Liver (tissue), 9 donors: ENCODE measurements around the gene BCL2. TPM values are rescaled to one million over a fixed set of nuclear protein-coding genes. Genes with fewer than 3 reads are reported as not detected.
A peak's percentile ranks its signal among the peaks of the same experiment; 100 is the strongest.

Experiments used
- DNase-seq: peaks from one replicate; pipeline ENCODE4 v3.0.0-alpha.2; 2017; ENCODE audit warnings: low spot score
- H3K27ac ChIP-seq, 2 donors: one replicate each; pipeline ENCODE4 v1.7.0; 2013; ENCODE audit warnings: inconsistent platforms in 2 of 2, low read length in 2 of 2, control low read depth in 1 of 2, low read depth in 1 of 2, mild to moderate bottlenecking in 1 of 2
- H3K27me3 ChIP-seq, 4 donors: one replicate each; pipeline versions ENCODE4 v1.6.1 to v1.7.0; 2013; ENCODE audit warnings: low read length in 3 of 4, inconsistent platforms in 1 of 4, mild to moderate bottlenecking in 1 of 4, moderate library complexity in 1 of 4; ENCODE audit not compliant: control insufficient read depth in 4 of 4, insufficient read depth in 4 of 4
- H3K36me3 ChIP-seq, 4 donors: one replicate each; pipeline versions ENCODE4 v1.6.1 to v1.7.0; 2013; ENCODE audit warnings: low read length in 3 of 4, mild to moderate bottlenecking in 3 of 4, low read depth in 1 of 4, moderate library complexity in 1 of 4; ENCODE audit not compliant: control insufficient read depth in 4 of 4, insufficient read depth in 3 of 4
- H3K4me1 ChIP-seq, 4 donors: one replicate each; pipeline versions ENCODE4 v1.6.1 to v1.7.0; 2013; ENCODE audit warnings: low read length in 3 of 4, mild to moderate bottlenecking in 3 of 4, moderate library complexity in 1 of 4; ENCODE audit not compliant: control insufficient read depth in 4 of 4, insufficient read depth in 4 of 4
- H3K4me3 ChIP-seq, 3 donors: one replicate each; pipeline versions ENCODE4 v1.6.1 to v1.7.0; 2013; ENCODE audit warnings: low read length in 3 of 3, control low read depth in 1 of 3, low read depth in 1 of 3, mild to moderate bottlenecking in 1 of 3
- H3K9ac ChIP-seq, 2 donors: one replicate each; pipeline ENCODE4 v1.7.0; 2013; ENCODE audit warnings: low read length in 2 of 2, mild to moderate bottlenecking in 2 of 2, moderate library complexity in 2 of 2, control low read depth in 1 of 2, low read depth in 1 of 2
- H3K9me3 ChIP-seq, 4 donors: one replicate each; pipeline versions ENCODE4 v1.6.1 to v1.7.0; 2013; ENCODE audit warnings: low read length in 3 of 4; ENCODE audit not compliant: control insufficient read depth in 4 of 4
- ATF3 ChIP-seq: IDR thresholded peaks from 2 replicates; pipeline ENCODE4 v1.6.1; 2016; ENCODE audit warnings: antibody characterized with exemption
- FOXA1 ChIP-seq: IDR thresholded peaks from 2 replicates; pipeline ENCODE4 v1.6.1; 2016; ENCODE audit warnings: antibody characterized with exemption
- FOXA2 ChIP-seq: IDR thresholded peaks from 2 replicates; pipeline ENCODE4 v1.6.1; 2016; ENCODE audit warnings: antibody characterized with exemption
- GABPA ChIP-seq, 2 donors: IDR thresholded peaks in 1 of 2; conservative IDR thresholded peaks in 1 of 2; 2 replicates each; pipeline ENCODE4 v1.6.1; 2016; ENCODE audit warnings: antibody characterized with exemption in 2 of 2, mild to moderate bottlenecking in 1 of 2, moderate library complexity in 1 of 2
- HNF4G ChIP-seq: IDR thresholded peaks from 2 replicates; pipeline ENCODE4 v1.6.1; 2016; ENCODE audit warnings: antibody characterized with exemption
- JUND ChIP-seq, 2 donors: IDR thresholded peaks; 2 replicates each; pipeline ENCODE4 v1.6.1; 2016; ENCODE audit warnings: antibody characterized with exemption in 2 of 2
- NR2F2 ChIP-seq: IDR thresholded peaks from 2 replicates; pipeline ENCODE4 v1.6.1; 2016; ENCODE audit warnings: antibody characterized with exemption
- RAD21 ChIP-seq, 2 donors: IDR thresholded peaks; 2 replicates each; pipeline ENCODE4 v1.6.1; 2016; ENCODE audit warnings: antibody characterized with exemption in 2 of 2, mild to moderate bottlenecking in 2 of 2
- REST ChIP-seq: IDR thresholded peaks from 2 replicates; pipeline ENCODE4 v1.6.1; 2016; ENCODE audit warnings: antibody characterized with exemption, mild to moderate bottlenecking
- SP1 ChIP-seq: IDR thresholded peaks from 2 replicates; pipeline ENCODE4 v1.6.1; 2018; ENCODE audit warnings: antibody characterized with exemption, mild to moderate bottlenecking
- TAF1 ChIP-seq: conservative IDR thresholded peaks from 2 replicates; pipeline ENCODE4 v1.6.1; 2016; ENCODE audit warnings: antibody characterized with exemption, mild to moderate bottlenecking
- YY1 ChIP-seq: IDR thresholded peaks from 2 replicates; pipeline ENCODE4 v1.6.1; 2016; ENCODE audit warnings: antibody characterized with exemption, mild to moderate bottlenecking
- WGBS: extraction: QIAGEN DNeasy Blood & Tissue Kit; methylation state at CpG from one replicate; pipeline ENCODE4 v1.1.7; 2013; 5-methylcytosine and 5-hydroxymethylcytosine counted together
- polyA plus RNA-seq, 2 donors: library from polyadenylated mRNA; stranded (reverse) in 1 of 2; unstranded in 1 of 2; fragments of 200-250 nt in 1 of 2; fragments of >200 nt in 1 of 2; fragmentation: Nextera tagmentation in 1 of 2; extraction: Ambion mirVana in 1 of 2; gene quantifications; one replicate each; pipeline versions ENCODE4 v1.2.1 to v1.2.3, GENCODE V29; 2013 to 2015
- total RNA-seq, 2 donors: library from RNA; depleted of rRNA; stranded (reverse); fragments of >200 nt; gene quantifications; one replicate each; pipeline ENCODE4 v1.2.3, GENCODE V29; 2014
- TF ChIP-seq, protein P1 (sequence below): IDR thresholded peaks from 2 replicates; pipeline ENCODE4 v1.6.1; 2016; ENCODE audit warnings: antibody characterized with exemption
- TF ChIP-seq, protein P2 (sequence below): fragments of 150-350 bp; IDR thresholded peaks from 2 replicates; pipeline ENCODE4 v1.5.1; 2017; ENCODE audit warnings: improper control_type of control experiment, low read depth, low read length; ENCODE audit not compliant: missing input control
- donor health status: healthy.
- donor health status: healthy.
- donor health status: healthy.
- donor health status: healthy.
- donor health status: healthy.

The BCL2 gene
- total and polyA plus RNA-seq, 4 donors: 0.40 to 3.9 (median 1.4) TPM

GRCh38 chr18:63120620-63121019 is 198.9 kb downstream of the BCL2 start:
- Histone ChIP-seq H3K27me3 (no peaks in the 10 kb centered on the region), H3K27ac (no peak overlapping the region), H3K9me3 (no peaks in the 10 kb centered on the region), H3K4me1 (no peaks in the 10 kb centered on the region), H3K9ac (peak overlapping the region in 1 of 2 donors; percentile 23), H3K4me3 (no peak overlapping the region), H3K36me3 (no peaks in the 10 kb centered on the region)
- TF ChIP-seq HNF4G (no peak), NR2F2 (no peak), ATF3 (no peak), RAD21 (IDR thresholded peaks at IDR 0.05) (no peak), TAF1 (no peak), JUND (IDR thresholded peaks at IDR 0.05) (no peak), YY1 (no peak), REST (no peak), FOXA1 (no peak), SP1 (no peak), GABPA (IDR thresholded peaks at IDR 0.05 in 1 of 2, conservative IDR thresholded peaks at IDR 0.05 in 1 of 2) (no peak), FOXA2 (no peak)
- TF ChIP-seq, protein P1, sequence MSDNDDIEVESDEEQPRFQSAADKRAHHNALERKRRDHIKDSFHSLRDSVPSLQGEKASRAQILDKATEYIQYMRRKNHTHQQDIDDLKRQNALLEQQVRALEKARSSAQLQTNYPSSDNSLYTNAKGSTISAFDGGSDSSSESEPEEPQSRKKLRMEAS: no peak
- DNase-seq: no peak
- WGBS: 76% methylated on average over 4 of the region's 4 CpGs

- 36% methylated on average over 3 of the region's 3 CpGs for WGBS
- no peak overlapping the region for H3K9ac ChIP-seq
- H3K36me3 ChIP-seq: no peaks in the 10 kb centered on the region
- TF ChIP-seq RAD21 (IDR thresholded peaks at IDR 0.05) (peak; percentile 89 to 95), HNF4G (no peak)
- TF ChIP-seq, protein P2, sequence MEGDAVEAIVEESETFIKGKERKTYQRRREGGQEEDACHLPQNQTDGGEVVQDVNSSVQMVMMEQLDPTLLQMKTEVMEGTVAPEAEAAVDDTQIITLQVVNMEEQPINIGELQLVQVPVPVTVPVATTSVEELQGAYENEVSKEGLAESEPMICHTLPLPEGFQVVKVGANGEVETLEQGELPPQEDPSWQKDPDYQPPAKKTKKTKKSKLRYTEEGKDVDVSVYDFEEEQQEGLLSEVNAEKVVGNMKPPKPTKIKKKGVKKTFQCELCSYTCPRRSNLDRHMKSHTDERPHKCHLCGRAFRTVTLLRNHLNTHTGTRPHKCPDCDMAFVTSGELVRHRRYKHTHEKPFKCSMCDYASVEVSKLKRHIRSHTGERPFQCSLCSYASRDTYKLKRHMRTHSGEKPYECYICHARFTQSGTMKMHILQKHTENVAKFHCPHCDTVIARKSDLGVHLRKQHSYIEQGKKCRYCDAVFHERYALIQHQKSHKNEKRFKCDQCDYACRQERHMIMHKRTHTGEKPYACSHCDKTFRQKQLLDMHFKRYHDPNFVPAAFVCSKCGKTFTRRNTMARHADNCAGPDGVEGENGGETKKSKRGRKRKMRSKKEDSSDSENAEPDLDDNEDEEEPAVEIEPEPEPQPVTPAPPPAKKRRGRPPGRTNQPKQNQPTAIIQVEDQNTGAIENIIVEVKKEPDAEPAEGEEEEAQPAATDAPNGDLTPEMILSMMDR: peak; percentile 56
- no peak for DNase-seq
- no peaks in the 10 kb centered on the region for H3K9me3 ChIP-seq
- no peaks in the 10 kb centered on the region for H3K27me3 ChIP-seq
- no peak overlapping the region for H3K27ac ChIP-seq
- no peaks in the 10 kb centered on the region for H3K4me1 ChIP-seq
- H3K4me3 ChIP-seq: no peak overlapping the region
These were observed 199.9 kb downstream of the BCL2 start for GRCh38 chr18:63119647-63120046.
